ENCODE data around the gene SLC31A2.

DNA sequence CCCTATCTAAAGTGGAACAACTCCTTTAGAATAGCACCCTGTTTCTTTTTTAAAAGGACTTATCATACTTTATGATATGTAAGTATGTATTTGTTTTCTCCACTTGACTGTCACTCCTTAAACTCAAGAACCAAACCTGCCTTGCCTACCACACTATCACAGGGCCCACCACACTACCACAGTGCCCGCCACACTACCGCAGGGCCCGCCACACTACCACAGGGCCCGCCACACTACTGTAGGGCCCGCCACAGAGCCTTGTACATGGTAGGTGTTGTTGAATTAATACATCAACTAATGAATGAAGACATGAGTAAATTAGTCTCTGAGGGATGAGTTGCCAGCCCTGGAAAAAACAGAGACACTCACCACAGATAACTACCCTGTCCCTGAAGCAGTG lies 18.0 kb downstream of the SLC31A2 start:
- TF ChIP-seq, protein P1, sequence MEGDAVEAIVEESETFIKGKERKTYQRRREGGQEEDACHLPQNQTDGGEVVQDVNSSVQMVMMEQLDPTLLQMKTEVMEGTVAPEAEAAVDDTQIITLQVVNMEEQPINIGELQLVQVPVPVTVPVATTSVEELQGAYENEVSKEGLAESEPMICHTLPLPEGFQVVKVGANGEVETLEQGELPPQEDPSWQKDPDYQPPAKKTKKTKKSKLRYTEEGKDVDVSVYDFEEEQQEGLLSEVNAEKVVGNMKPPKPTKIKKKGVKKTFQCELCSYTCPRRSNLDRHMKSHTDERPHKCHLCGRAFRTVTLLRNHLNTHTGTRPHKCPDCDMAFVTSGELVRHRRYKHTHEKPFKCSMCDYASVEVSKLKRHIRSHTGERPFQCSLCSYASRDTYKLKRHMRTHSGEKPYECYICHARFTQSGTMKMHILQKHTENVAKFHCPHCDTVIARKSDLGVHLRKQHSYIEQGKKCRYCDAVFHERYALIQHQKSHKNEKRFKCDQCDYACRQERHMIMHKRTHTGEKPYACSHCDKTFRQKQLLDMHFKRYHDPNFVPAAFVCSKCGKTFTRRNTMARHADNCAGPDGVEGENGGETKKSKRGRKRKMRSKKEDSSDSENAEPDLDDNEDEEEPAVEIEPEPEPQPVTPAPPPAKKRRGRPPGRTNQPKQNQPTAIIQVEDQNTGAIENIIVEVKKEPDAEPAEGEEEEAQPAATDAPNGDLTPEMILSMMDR (IDR thresholded peaks at IDR 0.05): no peak
- TF ChIP-seq POLR2A (IDR thresholded peaks at IDR 0.05): no peak
